Colonic mucosa (tissue), 4 donors: Measurements from ENCODE around the gene RANBP3L. TPM values are rescaled to one million over a fixed set of nuclear protein-coding genes. Genes with fewer than 3 reads are reported as not detected.
A peak's percentile ranks its signal among the peaks of the same experiment; 100 is the strongest.

ENCODE experiments used
- DNase-seq: peaks from one replicate; pipeline ENCODE4 v3.0.0-alpha.2; 2020
- H3K27ac ChIP-seq: fragments of 200-600 bp; one replicate; pipeline ENCODE4 v1.8.0; 2021
- H3K27me3 ChIP-seq: fragments of 200-600 bp; one replicate; pipeline ENCODE4 v1.8.0; 2021
- H3K36me3 ChIP-seq: fragments of 200-600 bp; one replicate; pipeline ENCODE4 v1.8.0; 2021
- H3K4me1 ChIP-seq: fragments of 200-600 bp; one replicate; pipeline ENCODE4 v1.8.0; 2021; ENCODE audit warnings: mild to moderate bottlenecking
- H3K4me3 ChIP-seq: fragments of 200-600 bp; one replicate; pipeline ENCODE4 v1.8.0; 2021
- H3K9ac ChIP-seq, 2 donors: one replicate each; pipeline ENCODE4 v1.7.0; 2013; ENCODE audit warnings: control low read depth in 2 of 2, low read depth in 2 of 2, low read length in 2 of 2
- H3K9me3 ChIP-seq: fragments of 200-600 bp; one replicate; pipeline ENCODE4 v1.8.0; 2021
- CTCF ChIP-seq: fragments of 200-600 bp; IDR thresholded peaks from one replicate; pipeline ENCODE4 v1.8.0; 2022; ENCODE audit warnings: antibody characterized with exemption, mild to moderate bottlenecking
- intact Hi-C: fragments of 100-400 bp; cut with DNase I; formaldehyde crosslinking; loops from one replicate; pipeline ENCODE4 v1.14.1; 2022
- total RNA-seq, 2 donors: library from RNA; stranded (reverse); fragmentation: NEBNext Ultra II Directional in 1 of 2; extraction: Animal tissue kit (Norgen Biotek cat#: 25700) in 1 of 2; gene quantifications; one replicate each; pipeline ENCODE4 v1.2.1, GENCODE V29; 2021
- donor health status: healthy.
- donor health status: DM: no; HTN: no; CAD: no.
- donor health status: DM: no; HTN: no; CAD: no.

The RANBP3L gene
- total RNA-seq, 2 donors from 2014 or later, result 0.19 TPM; not detected in 1

- TF ChIP-seq CTCF, result no peak
- H3K4me3 ChIP-seq, result peak overlapping the region; percentile 82
- DNase-seq, result peak; percentile 72
- no peaks in the 10 kb centered on the region for H3K36me3 ChIP-seq
- H3K9ac ChIP-seq, result peak overlapping the region; percentile 84 to 91
- peak overlapping the region; percentile 93 for H3K27ac ChIP-seq
- intact Hi-C loops, result loop anchor here (5.0 kb wide), 1 partner anchor 89 kb away; the partner anchor contains the start of genes LMBRD2 and SKP2
- H3K9me3 ChIP-seq, result no peaks in the 10 kb centered on the region
- peaks cover 4% of the 10 kb centered on the region for H3K4me1 ChIP-seq
- no peaks in the 10 kb centered on the region for H3K27me3 ChIP-seq
Measured at GRCh38 chr5:36240779-36241630, 60.7 kb downstream of the RANBP3L start.

GRCh38 chr5:36239370-36240293, 62.1 kb downstream of the RANBP3L start:
- Histone ChIP-seq H3K9ac (no peak overlapping the region), H3K27me3 (no peaks in the 10 kb centered on the region), H3K4me1 (peaks cover 4% of the 10 kb centered on the region), H3K9me3 (no peaks in the 10 kb centered on the region), H3K27ac (no peak overlapping the region), H3K4me3 (no peak overlapping the region), H3K36me3 (no peaks in the 10 kb centered on the region)
- TF ChIP-seq CTCF, result no peak
- intact Hi-C loops, result loop anchor here (5.0 kb wide), 1 partner anchor 87 kb away; the partner anchor contains the start of genes LMBRD2 and SKP2
- DNase-seq, result no peak

GRCh38 chr5:36238502-36239295, 63.0 kb downstream of the RANBP3L start:
- intact Hi-C loops, result no loop called here
- H3K4me1 ChIP-seq, result peaks cover 4% of the 10 kb centered on the region
- H3K27me3 ChIP-seq, result no peaks in the 10 kb centered on the region
- H3K9me3 ChIP-seq, result no peaks in the 10 kb centered on the region
- H3K4me3 ChIP-seq, result no peak overlapping the region
- no peak overlapping the region for H3K9ac ChIP-seq
- no peak for DNase-seq
- no peaks in the 10 kb centered on the region for H3K36me3 ChIP-seq
- no peak for TF ChIP-seq CTCF
- H3K27ac ChIP-seq, result no peak overlapping the region

GRCh38 chr5:36237751-36238150, 64.0 kb downstream of the RANBP3L start:
- peaks cover 1% of the 10 kb centered on the region for H3K4me1 ChIP-seq
- no peaks in the 10 kb centered on the region for H3K9me3 ChIP-seq
- DNase-seq, result no peak
- no peak overlapping the region for H3K27ac ChIP-seq
- no peak for TF ChIP-seq CTCF
- no peak overlapping the region for H3K9ac ChIP-seq
- no peak overlapping the region for H3K4me3 ChIP-seq
- intact Hi-C loops, result no loop called here
- no peaks in the 10 kb centered on the region for H3K27me3 ChIP-seq
- H3K36me3 ChIP-seq, result no peaks in the 10 kb centered on the region

- no peak overlapping the region for H3K27ac ChIP-seq
Measured at GRCh38 chr5:36236801-36237200, 64.9 kb downstream of the RANBP3L start.

More at GRCh38 chr5:36236801-36237200, 64.9 kb downstream of the RANBP3L start:
- intact Hi-C loops, result no loop called here
- Histone ChIP-seq H3K4me1 (no peaks in the 10 kb centered on the region), H3K27me3 (no peaks in the 10 kb centered on the region), H3K36me3 (no peaks in the 10 kb centered on the region), H3K9ac (no peak overlapping the region), H3K9me3 (no peaks in the 10 kb centered on the region), H3K4me3 (no peak overlapping the region)
- no peak for TF ChIP-seq CTCF
- no peak for DNase-seq
